Bone marrow (tissue), 2 donors: ENCODE results near the gene PXDN.

ENCODE experiments used
- DNase-seq, 2 donors: peaks; one replicate each; lab custom pipeline; 2025; lab: John Stamatoyannopoulos, UW

The PXDN gene

DNA sequence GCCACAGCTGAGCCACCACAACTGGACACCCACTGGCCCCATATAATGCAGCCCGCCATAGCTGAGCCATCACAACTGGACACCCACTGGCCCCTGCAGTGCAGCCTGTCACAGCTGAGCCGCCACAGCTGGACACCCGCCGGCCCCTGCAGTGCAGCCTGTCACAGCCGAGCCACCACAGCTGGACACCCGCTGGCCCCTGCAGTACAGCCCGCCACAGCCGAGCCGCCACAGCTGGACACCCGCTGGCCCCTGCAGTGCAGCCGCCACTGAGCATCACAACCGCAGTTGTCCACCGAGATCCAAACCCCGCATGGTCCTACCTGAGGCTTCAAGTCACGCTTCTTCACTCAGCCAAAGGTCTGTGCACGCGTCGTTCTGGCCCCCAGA, 134.2 kb downstream of the PXDN start:
- DNase-seq: no peak

DNA sequence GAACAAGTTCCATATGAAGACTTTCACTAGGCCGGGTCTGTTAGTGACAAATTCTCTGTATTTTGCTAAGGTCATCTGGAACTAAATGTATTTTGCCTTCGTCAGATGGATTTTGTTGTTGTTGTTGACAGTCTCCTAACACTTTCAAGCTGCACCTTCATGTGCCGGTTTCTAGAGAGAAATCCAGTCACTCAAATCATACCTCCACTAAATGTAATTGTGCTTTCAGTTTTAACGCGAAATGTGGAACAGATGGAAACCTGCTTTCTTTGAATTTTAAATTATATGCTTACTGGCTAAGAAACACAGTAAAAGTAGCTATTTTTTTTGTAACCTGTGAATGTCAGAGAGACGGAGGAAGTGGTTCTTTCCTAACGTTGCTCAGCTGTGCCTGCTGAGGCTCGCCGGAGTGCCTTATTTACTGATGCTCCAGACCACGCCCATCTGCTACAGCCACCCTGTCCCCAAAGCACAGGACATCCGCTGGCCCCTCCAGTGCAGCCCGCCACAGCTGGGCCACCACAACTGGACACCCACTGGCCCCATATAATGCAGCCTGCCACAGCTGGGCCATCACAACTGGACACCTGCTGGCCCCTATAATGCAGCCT, 134.7 kb downstream of the PXDN start:
- DNase-seq: no peak

DNA sequence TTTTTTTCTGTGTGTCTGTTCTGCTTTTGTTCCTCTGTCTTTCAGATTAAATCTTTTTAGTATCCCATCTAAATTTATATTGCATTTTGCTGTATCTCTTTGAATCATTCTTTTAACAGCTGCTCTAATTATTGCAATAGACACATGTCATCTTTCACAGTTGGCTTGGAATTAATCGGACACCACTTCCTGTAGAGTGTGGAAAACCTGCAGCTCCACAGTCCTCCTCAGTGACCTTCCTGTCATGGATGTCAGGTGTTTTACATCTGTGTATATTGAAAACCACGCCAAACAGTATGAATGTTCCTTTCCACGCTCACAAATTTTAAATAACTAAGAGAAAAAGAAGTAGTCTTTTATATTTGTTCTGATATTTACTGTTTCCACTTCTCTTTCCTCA, 135.3 kb downstream of the PXDN start:
- DNase-seq: no peak

DNA sequence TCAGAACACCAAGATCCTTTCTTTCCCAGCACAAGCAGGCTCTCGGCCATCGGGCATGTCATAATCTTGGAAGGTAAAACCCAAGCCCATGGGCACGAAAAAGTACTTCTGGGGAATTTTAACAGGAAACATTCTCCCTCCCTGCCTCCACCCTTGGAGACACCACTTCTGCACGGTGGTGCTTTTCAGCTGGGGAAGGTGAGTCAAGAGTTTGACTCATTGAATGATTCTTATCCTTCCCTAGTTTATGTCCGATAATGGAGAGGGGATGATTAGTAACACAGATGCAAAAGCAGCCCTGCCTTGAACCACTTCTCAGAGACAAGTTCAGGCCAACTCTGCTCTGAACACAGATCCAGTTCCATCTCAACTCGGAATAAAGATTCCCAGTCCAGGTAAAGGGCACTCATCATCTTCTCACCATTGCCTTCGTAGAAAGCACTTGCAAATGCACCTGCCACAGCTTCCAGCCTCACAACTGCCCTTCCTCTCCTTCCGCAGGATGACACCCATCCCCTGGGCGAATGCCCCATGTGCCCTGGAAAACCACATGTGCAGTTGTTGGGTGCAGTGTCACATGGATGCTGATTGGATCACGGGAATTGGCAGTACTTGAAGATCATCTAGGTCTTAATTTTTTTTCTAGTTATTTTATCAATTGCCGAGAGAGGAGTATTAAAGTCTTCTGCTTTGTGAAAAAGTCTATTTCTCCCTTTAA, 136.2 kb downstream of the PXDN start:
- no peak for DNase-seq

DNA sequence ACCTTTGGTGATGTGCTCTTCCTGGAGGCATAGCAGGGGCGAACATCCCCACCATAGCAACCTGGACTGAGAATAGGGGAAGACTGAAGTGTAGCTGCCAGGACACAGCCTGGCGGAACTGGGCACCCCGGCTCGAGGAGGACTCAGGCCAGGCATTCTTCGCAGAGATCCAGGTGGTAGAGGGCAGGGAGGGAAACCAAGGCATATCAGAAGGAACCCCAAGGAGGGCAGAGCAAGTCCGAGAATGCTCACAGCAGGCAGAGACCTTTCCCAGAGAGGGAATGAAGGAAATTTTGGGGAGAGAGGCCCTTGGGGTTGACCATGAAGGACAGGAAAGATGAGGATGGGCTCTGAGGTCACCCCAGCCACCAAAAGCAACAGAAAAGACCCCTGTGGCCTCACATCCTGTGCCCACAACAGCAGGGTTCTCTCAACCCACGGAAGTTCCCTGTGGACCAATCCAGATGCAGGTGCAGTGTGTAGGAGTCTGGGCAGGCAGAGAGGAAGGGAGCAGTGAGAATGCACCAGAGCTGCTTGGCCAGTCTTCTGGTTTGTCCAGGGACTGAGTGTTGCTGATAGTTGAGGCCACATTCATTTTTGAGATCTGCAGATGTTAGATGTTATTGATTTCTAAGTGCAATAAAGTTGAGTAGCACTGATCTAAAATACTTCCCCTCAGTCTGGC, 136.9 kb downstream of the PXDN start:
- no peak for DNase-seq

DNA sequence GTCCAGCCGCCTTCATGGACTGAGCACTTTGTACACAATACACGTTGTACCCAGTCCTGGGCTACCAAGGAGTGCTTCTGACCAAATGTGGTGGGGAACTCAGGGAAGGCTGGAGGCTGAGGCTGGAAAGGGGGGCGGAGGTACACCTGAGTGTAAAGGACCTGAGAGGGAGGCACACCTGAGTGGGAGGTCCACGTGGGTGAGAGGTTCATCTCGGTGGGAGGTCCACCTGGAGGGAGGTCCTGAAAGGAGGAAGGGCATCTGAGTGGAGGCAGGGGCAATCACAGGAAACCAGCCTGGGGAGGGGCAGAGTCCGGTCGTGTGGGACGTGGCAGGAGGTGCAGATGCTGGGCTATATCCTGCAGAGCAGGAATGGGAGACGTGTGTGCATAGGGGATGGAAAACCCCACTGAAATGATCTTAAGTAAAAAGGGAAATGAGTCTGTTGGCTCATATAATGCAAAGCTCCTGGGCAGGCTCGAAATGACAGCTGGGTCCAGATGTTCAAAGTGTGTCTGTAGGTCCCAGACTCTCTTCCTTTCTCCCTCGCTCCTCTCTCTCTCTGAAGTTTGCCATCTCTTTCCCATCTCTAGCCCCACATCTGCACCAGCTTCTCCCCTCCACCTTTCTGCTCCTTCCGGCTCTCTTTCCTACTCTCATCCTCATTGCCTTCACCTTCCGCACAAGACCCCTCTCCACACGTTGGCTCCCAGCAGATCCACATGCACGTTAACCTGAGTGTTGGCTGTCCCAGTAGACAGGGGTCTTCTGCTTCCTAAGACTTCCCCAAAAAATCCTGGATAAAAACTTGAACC, 137.7 kb downstream of the PXDN start:
- DNase-seq: no peak

DNA sequence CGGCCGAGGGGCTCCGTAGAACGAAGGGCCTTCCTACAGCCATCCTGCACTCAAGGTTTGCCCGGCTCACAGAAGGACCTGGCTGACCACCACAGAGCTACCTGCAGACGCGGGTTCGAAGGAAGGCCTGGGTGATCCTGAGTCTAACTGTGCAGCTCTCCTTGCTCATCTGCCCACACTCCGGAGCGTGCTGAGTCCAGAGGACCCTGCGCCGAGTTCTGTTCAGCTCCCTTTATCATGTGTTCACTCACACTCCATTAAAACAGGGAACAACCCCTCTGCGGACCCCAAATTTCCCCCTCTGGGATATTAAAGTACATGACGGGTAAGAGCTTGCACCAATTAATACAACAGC, 138.3 kb downstream of the PXDN start:
- DNase-seq: no peak

DNA sequence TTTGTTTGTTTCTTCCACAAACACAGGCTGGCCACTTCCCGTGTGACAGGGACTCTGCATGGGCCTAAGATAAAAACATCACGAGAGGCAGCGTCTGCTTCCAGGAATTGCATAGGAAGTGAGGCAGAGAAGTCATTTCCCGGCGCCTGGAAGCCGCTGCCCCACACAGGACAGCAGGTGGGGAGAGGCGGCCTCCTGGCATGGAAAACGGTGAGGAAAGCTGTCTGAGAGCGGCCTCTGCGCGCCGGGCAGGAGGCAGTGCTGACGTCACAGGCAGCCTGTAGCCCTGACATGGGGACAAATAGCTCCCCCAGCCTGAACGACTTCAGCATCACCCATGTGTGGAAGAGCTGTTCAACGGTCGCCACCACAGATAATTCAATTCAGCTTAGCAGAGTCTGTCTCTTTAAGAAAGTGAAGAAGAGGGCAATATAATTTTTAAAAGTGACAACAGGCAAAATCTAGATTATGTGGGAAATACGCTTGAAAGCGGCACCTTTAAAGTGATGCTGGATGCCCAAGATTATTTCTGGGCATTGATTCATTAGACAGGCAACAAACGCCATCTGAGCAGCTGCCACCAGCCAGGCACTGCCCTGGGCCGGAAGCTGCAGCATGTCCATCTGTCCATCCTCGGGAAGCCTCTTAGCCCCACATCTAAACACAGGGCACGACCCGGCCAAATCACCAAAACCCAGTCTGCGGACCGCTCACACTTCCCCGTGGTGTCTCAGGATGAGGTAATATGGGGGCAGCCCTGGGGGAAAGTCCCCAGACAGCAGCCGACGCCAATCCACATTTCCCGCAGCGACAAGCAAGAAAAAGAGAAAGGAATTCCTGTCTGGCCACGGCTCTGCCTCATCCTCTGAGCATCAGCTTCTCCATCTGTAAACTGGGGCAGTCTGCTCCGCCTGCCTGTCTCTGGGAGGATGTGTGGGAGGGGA, 138.9 kb downstream of the PXDN start:
- DNase-seq: no peak

DNA sequence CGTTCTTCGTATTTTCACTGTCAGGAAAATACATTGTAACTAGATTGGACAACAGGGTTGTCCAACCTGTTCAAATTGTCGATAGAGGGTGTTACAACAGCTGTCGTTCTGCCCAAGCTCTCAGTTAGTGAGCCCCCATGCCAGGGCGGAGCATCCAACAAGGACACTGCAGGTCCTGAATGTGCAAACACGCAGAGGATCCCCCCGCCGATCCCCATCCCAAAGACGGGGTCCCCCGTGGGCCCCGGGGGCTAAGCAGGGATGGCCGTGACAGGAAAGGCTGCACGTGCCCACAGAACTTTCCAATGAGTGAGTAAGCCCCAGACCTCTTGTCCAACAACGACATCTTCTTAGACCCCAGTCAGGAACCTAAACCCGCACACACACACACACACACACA, 140.8 kb downstream of the PXDN start:
- no peak for DNase-seq

DNA sequence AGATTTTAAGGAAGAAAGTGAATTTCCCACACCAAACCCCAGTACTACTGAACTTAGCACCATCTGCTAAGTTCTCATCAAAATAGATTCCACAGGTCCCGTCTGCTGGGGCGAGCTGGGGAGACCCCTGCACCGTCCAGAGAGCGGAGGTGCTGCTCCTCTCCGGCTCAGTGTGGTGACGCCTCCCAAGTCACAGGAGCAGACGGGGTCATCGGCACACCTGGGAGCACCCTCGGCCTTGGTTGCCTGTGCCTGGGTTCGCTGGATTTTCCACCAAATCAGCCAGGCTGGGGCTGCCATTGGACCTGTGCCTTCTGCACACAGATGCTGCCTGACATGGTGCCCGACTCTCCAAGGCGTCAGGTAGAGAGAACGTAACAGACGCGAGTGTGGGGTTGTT, 141.3 kb downstream of the PXDN start:
- DNase-seq: no peak

DNA sequence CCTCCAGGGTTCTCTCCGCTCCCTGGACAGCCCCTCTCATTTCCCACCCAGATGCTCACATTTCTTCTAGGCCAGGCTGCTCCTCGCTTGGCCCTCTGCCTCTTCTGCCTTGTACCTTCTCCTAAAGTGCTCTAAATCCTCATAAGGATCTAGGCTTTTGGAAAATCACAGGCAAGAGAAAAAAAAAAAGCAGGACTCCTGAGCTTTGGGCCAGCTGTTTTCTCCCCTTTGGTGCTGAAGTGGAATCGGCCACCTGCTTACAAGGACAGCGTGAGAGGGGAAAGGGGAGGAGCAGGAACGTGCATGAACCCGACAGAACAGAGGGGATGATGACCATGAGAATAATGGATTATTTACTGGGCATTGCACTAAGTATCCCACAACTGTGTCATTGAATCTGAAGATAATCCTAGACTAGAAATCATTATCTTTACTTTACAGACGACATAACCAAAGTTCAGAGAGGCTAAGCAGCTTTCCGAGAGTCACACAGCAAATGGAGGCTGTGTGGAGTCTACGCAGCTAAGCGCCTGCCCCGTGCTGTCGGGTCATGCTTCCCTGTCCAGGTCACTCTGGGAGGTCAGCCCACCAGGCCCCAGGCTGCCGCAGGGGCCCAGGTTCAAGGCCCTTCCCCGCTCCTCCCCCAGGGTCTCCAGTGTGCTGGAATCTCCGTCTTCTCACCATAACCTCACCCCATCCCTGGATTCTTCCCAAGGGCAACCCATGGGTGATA, 141.9 kb downstream of the PXDN start:
- no peak for DNase-seq

DNA sequence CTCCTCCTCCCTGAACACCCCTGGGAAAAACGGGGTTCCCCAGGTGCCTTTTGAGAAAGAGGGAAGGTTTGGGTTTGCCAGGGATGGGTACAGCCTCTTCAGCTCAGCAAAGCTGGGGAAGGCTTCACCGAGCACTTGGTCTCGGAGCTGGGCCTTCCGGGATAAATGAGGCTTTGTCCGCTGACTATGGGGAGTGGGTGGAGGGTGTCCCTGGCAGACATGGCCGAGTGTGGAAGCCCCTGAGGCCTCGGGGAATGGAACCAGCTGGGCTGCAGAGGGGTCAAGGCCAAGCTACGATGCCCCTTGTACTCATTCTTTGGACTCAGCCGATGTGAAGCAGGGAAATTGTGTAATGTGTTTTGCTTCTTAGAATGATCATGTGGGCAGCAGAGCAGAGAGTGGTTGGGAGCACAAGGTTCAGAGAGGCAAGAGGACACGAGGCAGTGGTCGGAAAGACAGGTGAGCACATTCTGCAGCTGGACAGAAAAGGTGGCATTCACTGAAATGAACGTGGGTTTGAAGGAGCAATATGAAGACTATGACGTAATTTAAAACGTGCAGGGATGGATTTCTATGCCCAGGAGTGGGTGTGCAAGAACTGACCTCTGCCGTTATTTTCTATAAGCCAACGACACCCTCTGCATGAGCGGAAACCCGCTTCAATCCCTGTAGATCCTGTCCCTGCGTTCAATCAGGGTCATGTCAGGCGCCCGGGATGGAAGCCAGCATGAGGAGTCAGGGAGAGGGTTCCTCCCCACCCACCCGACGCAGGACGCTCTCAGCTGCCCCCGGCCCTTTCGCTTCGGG, 142.6 kb downstream of the PXDN start:
- DNase-seq: no peak

DNA sequence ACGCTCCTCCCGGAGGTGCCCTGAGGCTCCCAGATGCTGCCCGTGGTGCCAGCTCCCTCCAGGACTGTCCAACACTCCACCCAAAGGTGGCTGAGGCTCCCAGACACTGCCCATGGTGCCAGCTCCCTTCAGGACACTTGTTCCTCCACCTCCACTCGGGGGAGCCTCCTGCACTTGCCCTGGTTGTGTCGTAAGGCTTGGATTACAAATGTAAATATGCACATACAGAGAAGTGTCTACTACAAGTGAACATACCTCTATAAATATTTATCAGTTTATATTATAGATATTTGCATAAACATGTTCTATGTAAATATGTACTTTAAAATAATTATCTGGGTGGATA, 143.3 kb downstream of the PXDN start:
- DNase-seq: no peak

DNA sequence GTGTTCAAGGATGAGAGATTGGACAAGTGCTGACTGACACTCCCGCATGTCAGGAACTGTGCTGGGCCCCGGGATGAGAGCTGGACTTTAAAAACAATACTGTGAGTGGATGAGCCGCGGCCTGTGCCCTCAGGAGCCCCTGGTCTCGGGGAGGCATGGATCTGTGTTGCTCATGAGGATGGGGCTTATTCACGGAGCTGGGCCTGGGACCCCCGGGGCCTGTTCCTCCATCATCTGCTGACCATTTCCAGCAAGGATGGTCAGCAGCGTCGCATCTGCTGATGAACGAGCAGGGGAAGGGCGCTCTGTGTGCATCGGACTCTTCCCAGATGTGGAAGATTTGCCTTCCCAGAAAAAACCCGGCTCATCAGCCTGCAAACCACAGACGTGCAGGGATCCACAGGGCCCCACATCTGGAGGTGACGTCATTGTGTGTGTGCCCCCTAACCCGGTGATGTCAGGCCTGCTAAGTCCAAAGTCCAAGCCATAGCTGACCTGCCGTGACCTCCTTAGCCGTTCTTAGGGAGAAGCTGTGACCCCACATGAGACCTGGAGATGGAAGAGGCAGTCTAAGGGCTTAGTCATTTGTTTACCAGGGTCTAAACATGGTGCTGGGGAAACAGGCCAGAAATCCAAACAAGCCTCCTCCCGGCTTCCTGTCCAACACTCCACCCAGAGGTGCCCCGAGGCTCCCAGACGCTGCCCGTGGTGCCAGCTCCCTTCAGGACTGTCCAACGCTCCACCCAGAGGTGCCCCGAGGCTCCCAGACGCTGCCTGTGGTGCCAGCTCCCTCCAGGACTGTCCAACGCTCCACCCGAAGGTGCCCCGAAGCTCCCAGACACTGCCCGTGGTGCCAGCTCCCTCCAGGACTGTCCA, 143.9 kb downstream of the PXDN start:
- no peak for DNase-seq

DNA sequence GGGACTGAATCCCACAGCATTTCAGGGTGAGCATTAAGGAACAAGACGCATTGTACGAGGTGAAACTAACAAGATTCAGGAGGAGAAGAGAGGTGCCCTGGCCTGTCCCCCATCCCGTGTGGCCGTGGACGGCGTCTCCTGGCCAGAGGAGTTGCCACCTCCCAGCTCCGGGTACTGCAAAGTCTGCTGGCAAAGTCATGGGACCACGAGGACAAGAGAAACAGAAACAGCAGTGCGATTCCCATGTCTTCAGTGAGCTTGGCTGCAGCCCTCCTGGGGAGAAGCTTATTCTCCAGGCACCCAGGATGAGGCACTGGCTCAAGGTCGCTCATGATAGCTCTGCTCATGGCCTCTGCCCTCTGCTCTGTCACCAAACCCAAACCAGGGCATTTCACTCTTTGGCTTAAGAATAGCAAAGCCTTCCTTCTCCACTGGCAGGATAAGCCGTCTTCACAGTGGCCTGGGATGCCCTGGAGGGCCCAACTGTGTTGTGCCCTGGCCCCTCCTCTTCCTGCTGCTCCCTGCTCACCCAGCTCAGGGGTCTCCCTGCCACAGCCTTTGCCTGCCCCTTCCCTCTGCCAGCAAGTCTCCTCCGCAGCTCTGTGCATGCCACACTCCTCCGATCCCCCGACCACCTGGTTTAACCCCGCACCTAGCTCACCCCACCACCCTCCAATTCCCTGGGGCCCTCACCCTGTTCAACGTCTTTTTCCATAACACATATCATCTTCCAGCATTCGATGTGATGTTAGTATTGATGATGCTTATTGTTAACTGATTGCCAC, 144.8 kb downstream of the PXDN start:
- DNase-seq: no peak

DNA sequence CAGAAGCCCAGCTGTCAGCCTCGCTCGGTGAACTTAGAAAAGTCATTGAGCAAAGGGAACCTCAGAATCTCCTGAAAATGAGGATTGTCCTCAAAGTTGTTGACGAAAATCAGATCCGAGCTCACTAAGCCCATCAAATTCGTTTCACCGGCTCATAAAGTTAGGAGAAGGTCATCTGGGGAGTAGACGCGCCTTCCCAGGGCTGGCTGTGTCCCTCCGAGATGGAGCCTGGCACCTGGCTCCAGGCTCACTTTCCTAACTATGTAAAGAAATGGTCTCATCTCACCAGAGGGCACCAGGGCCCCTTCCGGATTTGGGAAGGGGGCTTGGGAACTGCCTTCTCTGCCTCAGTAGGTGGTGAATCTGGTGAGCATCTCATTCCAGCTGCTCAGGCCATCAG, 145.5 kb downstream of the PXDN start:
- DNase-seq: no peak

DNA sequence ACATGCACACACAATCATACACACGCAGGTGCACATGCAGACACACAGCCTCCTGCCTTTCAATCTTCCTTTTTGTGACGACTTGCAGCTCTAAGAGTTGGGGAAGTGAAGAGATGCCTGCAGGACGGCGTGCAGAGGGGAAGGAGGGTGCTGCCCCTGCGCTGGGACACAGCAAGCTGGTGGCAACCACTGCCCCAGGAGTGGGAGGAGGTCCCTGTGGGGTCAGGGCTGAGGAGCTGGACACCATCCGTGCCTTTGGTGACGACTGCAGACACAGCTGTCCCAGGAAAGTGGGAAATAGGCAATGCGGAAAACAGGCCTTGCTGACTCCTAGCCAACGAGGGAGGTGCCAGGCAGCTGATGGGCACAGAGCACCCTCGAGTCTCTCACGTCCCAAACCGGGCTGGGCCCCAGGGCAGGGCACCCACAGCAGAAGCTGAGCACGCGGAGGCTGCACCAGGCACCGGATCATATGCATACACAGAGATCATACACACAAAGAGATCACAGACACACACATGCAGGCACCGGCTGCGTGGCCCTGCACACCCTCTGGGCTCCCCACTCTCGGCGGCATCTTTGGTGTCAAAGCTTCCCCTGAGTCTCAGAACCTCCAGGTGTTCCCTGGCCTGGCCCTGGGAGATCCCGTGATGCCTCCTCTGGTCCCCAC, 146.1 kb downstream of the PXDN start:
- DNase-seq: no peak

DNA sequence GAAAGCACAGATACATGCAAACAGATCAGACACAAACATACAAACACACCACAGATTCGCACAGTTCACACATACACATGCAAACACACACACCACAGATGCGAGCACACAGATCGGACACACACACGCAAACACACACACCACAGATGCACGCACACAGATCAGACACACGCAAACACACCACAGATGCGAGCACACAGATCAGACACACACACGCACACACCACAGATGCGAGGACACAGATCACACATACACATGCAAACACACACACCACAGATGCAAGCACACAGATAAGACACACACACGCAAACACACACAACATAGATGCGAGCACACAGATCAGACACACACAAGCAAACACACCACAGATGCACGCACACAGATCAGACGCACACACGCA, 149.0 kb downstream of the PXDN start:
- DNase-seq: no peak
